A673 (cell line): Measurements from ENCODE around the gene ANKHD1. TPM values are rescaled to one million over a fixed set of nuclear protein-coding genes. Genes with fewer than 3 reads are reported as not detected.

Source experiments
- BruUV-seq: library from RNA; stranded (reverse); fragments of 400-500 nt; replicated peaks from 2 replicates; lab custom pipeline; 2021; lab: Mats Ljungman, UMichigan
- CTCF ChIA-PET: fragments of 300-600 bp; sonication (Branson Sonifier 250); formaldehyde crosslinking; loops from one replicate; lab custom pipeline; 2022; ENCODE audit warnings: antibody characterized with exemption; lab: Charles Lee
- POLR2A ChIA-PET: fragments of 300-600 bp; sonication (Branson Sonifier 250); formaldehyde crosslinking; loops from one replicate; lab custom pipeline; 2022; ENCODE audit warnings: antibody characterized with exemption; ENCODE audit not compliant: low non-redundant PET; lab: Charles Lee
- DNase-seq: peaks from one replicate; pipeline ENCODE4 v3.0.0-alpha.2; 2015; ENCODE audit warnings: low spot score
- H3K27ac ChIP-seq: fragments of 200-600 bp; sonication (generic); 2 replicates; pipeline ENCODE4 v1.5.1; 2016; ENCODE audit warnings: mixed run types, low read depth, mild to moderate bottlenecking, mixed read lengths, antibody characterized with exemption, low read length; ENCODE audit not compliant: poor library complexity, severe bottlenecking
- H3K27me3 ChIP-seq: fragments of 200-600 bp; sonication (generic); replicated peaks from 2 replicates; pipeline ENCODE4 v1.6.1; 2017; ENCODE audit warnings: mixed run types, low read depth, mild to moderate bottlenecking, mixed read lengths, antibody characterized with exemption, low read length; ENCODE audit not compliant: insufficient read depth, poor library complexity
- H3K36me3 ChIP-seq: fragments of 200-600 bp; sonication (generic); 2 replicates; pipeline ENCODE4 v1.6.1; 2016; ENCODE audit warnings: mixed run types, mild to moderate bottlenecking, mixed read lengths, antibody characterized with exemption, low read length; ENCODE audit not compliant: insufficient read depth, poor library complexity, severe bottlenecking
- H3K4me1 ChIP-seq: fragments of 200-600 bp; sonication (generic); 2 replicates; pipeline ENCODE4 v1.6.1; 2017; ENCODE audit warnings: mixed run types, mild to moderate bottlenecking, mixed read lengths, antibody characterized with exemption, low read length; ENCODE audit not compliant: insufficient read depth, poor library complexity, severe bottlenecking
- H3K4me3 ChIP-seq: fragments of 200-600 bp; sonication (generic); 2 replicates; pipeline ENCODE4 v1.5.1; 2016; ENCODE audit warnings: low read depth, mixed run types, mild to moderate bottlenecking, mixed read lengths, low read length; ENCODE audit not compliant: poor library complexity, severe bottlenecking
- H3K9me3 ChIP-seq: fragments of 200-600 bp; sonication (generic); 2 replicates; pipeline ENCODE4 v1.6.1; 2016; ENCODE audit warnings: mixed run types, low read depth, mild to moderate bottlenecking, mixed read lengths, antibody characterized with exemption, low read length; ENCODE audit not compliant: poor library complexity, severe bottlenecking
- EZH2 ChIP-seq: fragments of 200-600 bp; sonication (generic); IDR thresholded peaks from 2 replicates; pipeline ENCODE4 v1.6.1; 2017; ENCODE audit warnings: borderline replicate concordance, low read depth, mild to moderate bottlenecking, mixed read lengths, antibody characterized with exemption, low read length; ENCODE audit not compliant: poor library complexity, severe bottlenecking
- intact Hi-C: fragments of 100-400 bp; cut with micrococcal nuclease; formaldehyde crosslinking; loops from one replicate; pipeline ENCODE4 v1.10.0; 2022; ENCODE audit not compliant: unreplicated experiment
- total RNA-seq: library from RNA; stranded (reverse); gene quantifications from 2 replicates; pipeline ENCODE4 v1.2.3, GENCODE V29; 2021
- TF ChIP-seq, protein P1 (sequence below): fragments of 300-800, 200-600 bp; sonication (generic); conservative IDR thresholded peaks from 2 replicates; pipeline ENCODE4 v1.5.1; 2017; ENCODE audit warnings: low read depth, mild to moderate bottlenecking, antibody characterized with exemption, low read length, moderate library complexity, mixed read lengths

ANKHD1 gene
- total RNA-seq, 1 experiment from 2014 or later: 169 TPM

DNA sequence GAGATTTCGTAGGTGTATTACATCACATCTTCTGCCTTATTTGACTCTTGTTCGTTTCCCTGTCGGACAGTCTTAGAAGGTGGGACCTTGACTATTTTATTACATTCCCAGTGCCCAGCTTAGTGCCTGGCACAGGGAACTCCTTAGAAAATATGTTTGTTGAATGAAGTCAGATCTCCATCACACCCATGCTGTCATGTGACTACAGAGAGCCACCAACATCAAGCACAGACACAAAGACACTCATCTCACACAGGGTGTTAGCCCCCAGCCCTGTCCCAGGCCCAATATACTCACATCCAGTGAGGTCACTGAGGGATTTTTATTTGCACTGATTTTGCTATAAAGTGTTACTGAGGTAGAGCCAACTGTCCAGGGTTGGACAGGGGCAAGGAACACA is 156.3 kb downstream of the ANKHD1 start:
- Histone ChIP-seq H3K36me3 (peaks cover 5% of the 10 kb centered on the region), H3K9me3 (no peaks in the 10 kb centered on the region), H3K4me1 (peaks cover 14% of the 10 kb centered on the region), H3K27ac (peak overlapping the region; percentile 95), H3K4me3 (peak overlapping the region; percentile 82), H3K27me3 (no peaks in the 10 kb centered on the region)
- TF ChIP-seq EZH2: no peak
- TF ChIP-seq, protein P1, sequence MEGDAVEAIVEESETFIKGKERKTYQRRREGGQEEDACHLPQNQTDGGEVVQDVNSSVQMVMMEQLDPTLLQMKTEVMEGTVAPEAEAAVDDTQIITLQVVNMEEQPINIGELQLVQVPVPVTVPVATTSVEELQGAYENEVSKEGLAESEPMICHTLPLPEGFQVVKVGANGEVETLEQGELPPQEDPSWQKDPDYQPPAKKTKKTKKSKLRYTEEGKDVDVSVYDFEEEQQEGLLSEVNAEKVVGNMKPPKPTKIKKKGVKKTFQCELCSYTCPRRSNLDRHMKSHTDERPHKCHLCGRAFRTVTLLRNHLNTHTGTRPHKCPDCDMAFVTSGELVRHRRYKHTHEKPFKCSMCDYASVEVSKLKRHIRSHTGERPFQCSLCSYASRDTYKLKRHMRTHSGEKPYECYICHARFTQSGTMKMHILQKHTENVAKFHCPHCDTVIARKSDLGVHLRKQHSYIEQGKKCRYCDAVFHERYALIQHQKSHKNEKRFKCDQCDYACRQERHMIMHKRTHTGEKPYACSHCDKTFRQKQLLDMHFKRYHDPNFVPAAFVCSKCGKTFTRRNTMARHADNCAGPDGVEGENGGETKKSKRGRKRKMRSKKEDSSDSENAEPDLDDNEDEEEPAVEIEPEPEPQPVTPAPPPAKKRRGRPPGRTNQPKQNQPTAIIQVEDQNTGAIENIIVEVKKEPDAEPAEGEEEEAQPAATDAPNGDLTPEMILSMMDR: no peak
- no TSS peak for BruUV-seq
- intact Hi-C loops: loop anchor here (10.0 kb wide), 1 partner anchor 157 kb away; no protein-coding TSS in a partner anchor
- ChIA-PET CTCF (no interaction called here), POLR2A (interaction anchor here (1.3 kb wide), 1 partner anchor 11 kb away, joined by 5 read pairs; no protein-coding TSS in a partner anchor)
- DNase-seq: no peak

DNA sequence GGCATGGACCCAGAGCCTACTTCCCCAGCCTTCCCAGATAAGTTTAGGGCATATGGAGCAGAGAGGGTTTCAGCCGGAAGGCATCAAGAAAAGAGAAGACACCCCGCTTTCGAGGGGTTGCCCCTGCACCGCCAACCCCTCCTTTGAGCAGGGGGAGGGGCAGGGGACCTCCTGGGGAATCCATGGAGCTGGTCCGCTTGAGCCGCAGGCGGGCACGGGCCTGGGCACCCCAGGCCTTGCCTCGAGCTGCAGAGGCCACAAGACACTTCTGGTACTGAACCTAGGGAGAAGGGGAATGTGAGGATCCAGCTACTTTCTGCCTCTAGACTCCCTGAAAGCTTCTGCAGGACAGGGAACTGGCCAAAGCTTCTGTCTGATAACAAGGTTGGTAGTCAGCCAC is 156.9 kb downstream of the ANKHD1 start:
- ChIA-PET CTCF (no interaction called here), POLR2A (no interaction called here)
- Histone ChIP-seq H3K27me3 (no peaks in the 10 kb centered on the region), H3K4me1 (peaks cover 19% of the 10 kb centered on the region), H3K9me3 (no peaks in the 10 kb centered on the region), H3K4me3 (no peak overlapping the region), H3K36me3 (no peaks in the 10 kb centered on the region), H3K27ac (peak overlapping the region; percentile 95)
- no peak for DNase-seq
- BruUV-seq: no TSS peak
- intact Hi-C loops: loop anchor here (10.0 kb wide), 1 partner anchor 156 kb away; no protein-coding TSS in a partner anchor
- TF ChIP-seq, protein P1: no peak
- no peak for TF ChIP-seq EZH2

DNA sequence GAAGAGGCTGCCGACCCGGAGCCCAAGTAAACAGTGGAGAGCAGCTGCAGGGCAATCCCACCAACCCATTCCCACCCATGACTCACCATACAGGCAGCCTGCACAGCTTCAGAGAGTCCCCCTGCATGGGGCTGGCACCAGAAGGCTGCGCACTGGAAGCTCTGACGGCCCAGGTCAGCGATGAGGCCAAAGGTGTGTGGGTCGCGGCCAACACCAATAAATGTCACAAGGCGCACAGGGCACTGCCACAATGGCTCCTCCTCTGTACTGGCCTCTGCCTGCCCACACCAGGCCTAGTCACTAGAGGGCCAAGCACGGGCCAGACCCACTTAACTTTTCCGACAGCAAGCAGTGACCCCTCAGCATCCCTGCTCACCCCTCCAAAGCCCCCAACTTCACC is 158.6 kb downstream of the ANKHD1 start:
- POLR2A ChIA-PET: no interaction called here
- intact Hi-C loops: loop anchor here (5.0 kb wide), 1 partner anchor 77 kb away; the partner anchor contains the start of gene TMCO6

More for the DNA sequence above, 158.6 kb downstream of the ANKHD1 start:
- Histone ChIP-seq H3K4me1 (peaks cover 23% of the 10 kb centered on the region), H3K4me3 (no peak overlapping the region), H3K9me3 (no peaks in the 10 kb centered on the region), H3K27me3 (no peaks in the 10 kb centered on the region), H3K27ac (no peak overlapping the region), H3K36me3 (no peaks in the 10 kb centered on the region)
- CTCF ChIA-PET: no interaction called here
- DNase-seq: no peak
- TF ChIP-seq, protein P1: no peak
- TF ChIP-seq EZH2: no peak
- BruUV-seq: no TSS peak
